Vagina (tissue), 2 donors: ENCODE data around the gene UROS.

Experiments
- POLR2A ChIP-seq, 2 donors: fragments of 450-650 bp; IDR thresholded peaks; one replicate each; pipeline ENCODE4 v1.6.1; 2017; ENCODE audit warnings: antibody characterized with exemption in 2 of 2, mild to moderate bottlenecking in 2 of 2, moderate library complexity in 2 of 2
- POLR2AphosphoS5 ChIP-seq, 2 donors: sonication (generic); formaldehyde crosslinking; IDR thresholded peaks; one replicate each; pipeline ENCODE4 v1.9.0; 2017; ENCODE audit warnings: antibody characterized with exemption in 2 of 2, mild to moderate bottlenecking in 2 of 2, low read depth in 1 of 2; ENCODE audit not compliant: insufficient read depth in 1 of 2
- TF ChIP-seq, protein P1 (sequence below), 3 experiments: fragments of 450-650 bp in 2 of 3; fragments of 200-600 bp in 1 of 3; sonication (generic) in 1 of 3; IDR thresholded peaks; one replicate each; pipeline ENCODE4 v1.5.1; 2017 to 2019; ENCODE audit warnings: antibody characterized with exemption in 3 of 3, mild to moderate bottlenecking in 2 of 3, moderate library complexity in 2 of 3

DNA sequence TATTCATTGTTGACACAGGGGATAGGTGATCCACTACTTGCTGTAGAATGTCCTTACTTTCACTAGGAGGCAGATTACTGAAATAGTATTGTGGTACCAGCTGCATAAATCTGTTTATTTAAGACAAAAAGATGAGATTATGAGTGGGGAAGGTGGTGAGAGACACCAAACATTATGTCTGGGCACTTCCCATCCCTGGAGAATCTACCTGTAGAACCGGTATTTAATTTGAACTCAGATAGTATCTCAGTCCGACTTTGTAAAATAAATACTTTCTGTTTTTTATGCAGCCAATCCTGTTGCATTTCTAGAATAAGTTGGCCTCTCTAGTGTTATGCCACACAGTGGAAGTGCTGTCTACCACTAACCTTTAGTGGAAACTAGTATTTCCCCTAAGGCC lies 13.7 kb upstream of the UROS start:
- TF ChIP-seq, protein P1, sequence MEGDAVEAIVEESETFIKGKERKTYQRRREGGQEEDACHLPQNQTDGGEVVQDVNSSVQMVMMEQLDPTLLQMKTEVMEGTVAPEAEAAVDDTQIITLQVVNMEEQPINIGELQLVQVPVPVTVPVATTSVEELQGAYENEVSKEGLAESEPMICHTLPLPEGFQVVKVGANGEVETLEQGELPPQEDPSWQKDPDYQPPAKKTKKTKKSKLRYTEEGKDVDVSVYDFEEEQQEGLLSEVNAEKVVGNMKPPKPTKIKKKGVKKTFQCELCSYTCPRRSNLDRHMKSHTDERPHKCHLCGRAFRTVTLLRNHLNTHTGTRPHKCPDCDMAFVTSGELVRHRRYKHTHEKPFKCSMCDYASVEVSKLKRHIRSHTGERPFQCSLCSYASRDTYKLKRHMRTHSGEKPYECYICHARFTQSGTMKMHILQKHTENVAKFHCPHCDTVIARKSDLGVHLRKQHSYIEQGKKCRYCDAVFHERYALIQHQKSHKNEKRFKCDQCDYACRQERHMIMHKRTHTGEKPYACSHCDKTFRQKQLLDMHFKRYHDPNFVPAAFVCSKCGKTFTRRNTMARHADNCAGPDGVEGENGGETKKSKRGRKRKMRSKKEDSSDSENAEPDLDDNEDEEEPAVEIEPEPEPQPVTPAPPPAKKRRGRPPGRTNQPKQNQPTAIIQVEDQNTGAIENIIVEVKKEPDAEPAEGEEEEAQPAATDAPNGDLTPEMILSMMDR (IDR thresholded peaks at IDR 0.05), result no peak
- no peak for TF ChIP-seq POLR2AphosphoS5 (IDR thresholded peaks at IDR 0.05; ENCODE audit: insufficient read depth in 1 of 2, low read depth in 1 of 2)
- no peak for TF ChIP-seq POLR2A (IDR thresholded peaks at IDR 0.05)
